ENCODE data around the gene FAM193A. TPM values are rescaled to one million over a fixed set of nuclear protein-coding genes. Genes with fewer than 3 reads are reported as not detected.
A peak's percentile ranks its signal among the peaks of the same experiment; 100 is the strongest.

FAM193A gene
- total and polyA plus RNA-seq, 2 experiments from 2014 or later = 12.0 to 22.9 TPM

DNA sequence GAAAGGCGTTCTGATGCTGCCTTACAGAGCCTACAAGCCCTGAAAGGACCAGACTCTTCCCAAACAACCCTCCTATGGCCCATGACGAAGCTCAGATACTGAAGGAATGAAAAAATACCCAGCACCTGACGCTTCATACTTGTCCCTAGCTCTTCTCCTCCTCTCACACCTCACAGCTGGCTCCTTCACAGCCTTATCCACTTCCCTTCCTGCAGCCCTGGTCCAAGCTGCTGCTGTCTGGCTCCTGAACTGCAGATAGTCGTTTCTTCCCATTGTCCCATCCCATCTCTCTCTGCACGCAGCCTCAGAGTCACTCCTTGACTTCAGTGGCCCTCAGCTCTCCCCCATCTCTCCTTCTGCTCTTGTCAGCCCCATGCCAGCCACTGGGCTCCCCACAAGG is 56.6 kb downstream of the FAM193A start:
- Histone ChIP-seq H3F3A (replicated peaks; ENCODE audit: low read depth) (peaks cover 18% of the 10 kb centered on the region), H3K27ac (ENCODE audit: low read depth) (peak overlapping the region; percentile 93), H3K27me3 (ENCODE audit: insufficient read depth) (no peaks in the 10 kb centered on the region), H3K4me2 (no peak overlapping the region), H2AFZ (no peak overlapping the region), H3K4me1 (ENCODE audit: insufficient read depth) (peaks cover 67% of the 10 kb centered on the region), H3K4me3 (no peak overlapping the region), H4K20me1 (replicated peaks; ENCODE audit: insufficient read depth) (peaks cover 54% of the 10 kb centered on the region), H3K9me2 (ENCODE audit: insufficient read depth) (no peaks in the 10 kb centered on the region), H3K36me3 (ENCODE audit: insufficient read depth) (no peaks in the 10 kb centered on the region), H3K79me2 (replicated peaks; ENCODE audit: insufficient read depth) (peaks cover 88% of the 10 kb centered on the region)
- TF ChIP-seq CREB1 (CRISPR knock-in tag; IDR thresholded peaks at IDR 0.05; ENCODE audit: low read depth) = no peak
- no peak for TF ChIP-seq NANOG (IDR thresholded peaks at IDR 0.05; ENCODE audit: borderline replicate concordance)
- no peak for TF ChIP-seq POLR2AphosphoS5 (IDR thresholded peaks at IDR 0.05; ENCODE audit: low read depth)
- TF ChIP-seq STAT1 (IDR thresholded peaks at IDR 0.05; ENCODE audit: unreplicated experiment) = no peak
- TF ChIP-seq, protein P1, sequence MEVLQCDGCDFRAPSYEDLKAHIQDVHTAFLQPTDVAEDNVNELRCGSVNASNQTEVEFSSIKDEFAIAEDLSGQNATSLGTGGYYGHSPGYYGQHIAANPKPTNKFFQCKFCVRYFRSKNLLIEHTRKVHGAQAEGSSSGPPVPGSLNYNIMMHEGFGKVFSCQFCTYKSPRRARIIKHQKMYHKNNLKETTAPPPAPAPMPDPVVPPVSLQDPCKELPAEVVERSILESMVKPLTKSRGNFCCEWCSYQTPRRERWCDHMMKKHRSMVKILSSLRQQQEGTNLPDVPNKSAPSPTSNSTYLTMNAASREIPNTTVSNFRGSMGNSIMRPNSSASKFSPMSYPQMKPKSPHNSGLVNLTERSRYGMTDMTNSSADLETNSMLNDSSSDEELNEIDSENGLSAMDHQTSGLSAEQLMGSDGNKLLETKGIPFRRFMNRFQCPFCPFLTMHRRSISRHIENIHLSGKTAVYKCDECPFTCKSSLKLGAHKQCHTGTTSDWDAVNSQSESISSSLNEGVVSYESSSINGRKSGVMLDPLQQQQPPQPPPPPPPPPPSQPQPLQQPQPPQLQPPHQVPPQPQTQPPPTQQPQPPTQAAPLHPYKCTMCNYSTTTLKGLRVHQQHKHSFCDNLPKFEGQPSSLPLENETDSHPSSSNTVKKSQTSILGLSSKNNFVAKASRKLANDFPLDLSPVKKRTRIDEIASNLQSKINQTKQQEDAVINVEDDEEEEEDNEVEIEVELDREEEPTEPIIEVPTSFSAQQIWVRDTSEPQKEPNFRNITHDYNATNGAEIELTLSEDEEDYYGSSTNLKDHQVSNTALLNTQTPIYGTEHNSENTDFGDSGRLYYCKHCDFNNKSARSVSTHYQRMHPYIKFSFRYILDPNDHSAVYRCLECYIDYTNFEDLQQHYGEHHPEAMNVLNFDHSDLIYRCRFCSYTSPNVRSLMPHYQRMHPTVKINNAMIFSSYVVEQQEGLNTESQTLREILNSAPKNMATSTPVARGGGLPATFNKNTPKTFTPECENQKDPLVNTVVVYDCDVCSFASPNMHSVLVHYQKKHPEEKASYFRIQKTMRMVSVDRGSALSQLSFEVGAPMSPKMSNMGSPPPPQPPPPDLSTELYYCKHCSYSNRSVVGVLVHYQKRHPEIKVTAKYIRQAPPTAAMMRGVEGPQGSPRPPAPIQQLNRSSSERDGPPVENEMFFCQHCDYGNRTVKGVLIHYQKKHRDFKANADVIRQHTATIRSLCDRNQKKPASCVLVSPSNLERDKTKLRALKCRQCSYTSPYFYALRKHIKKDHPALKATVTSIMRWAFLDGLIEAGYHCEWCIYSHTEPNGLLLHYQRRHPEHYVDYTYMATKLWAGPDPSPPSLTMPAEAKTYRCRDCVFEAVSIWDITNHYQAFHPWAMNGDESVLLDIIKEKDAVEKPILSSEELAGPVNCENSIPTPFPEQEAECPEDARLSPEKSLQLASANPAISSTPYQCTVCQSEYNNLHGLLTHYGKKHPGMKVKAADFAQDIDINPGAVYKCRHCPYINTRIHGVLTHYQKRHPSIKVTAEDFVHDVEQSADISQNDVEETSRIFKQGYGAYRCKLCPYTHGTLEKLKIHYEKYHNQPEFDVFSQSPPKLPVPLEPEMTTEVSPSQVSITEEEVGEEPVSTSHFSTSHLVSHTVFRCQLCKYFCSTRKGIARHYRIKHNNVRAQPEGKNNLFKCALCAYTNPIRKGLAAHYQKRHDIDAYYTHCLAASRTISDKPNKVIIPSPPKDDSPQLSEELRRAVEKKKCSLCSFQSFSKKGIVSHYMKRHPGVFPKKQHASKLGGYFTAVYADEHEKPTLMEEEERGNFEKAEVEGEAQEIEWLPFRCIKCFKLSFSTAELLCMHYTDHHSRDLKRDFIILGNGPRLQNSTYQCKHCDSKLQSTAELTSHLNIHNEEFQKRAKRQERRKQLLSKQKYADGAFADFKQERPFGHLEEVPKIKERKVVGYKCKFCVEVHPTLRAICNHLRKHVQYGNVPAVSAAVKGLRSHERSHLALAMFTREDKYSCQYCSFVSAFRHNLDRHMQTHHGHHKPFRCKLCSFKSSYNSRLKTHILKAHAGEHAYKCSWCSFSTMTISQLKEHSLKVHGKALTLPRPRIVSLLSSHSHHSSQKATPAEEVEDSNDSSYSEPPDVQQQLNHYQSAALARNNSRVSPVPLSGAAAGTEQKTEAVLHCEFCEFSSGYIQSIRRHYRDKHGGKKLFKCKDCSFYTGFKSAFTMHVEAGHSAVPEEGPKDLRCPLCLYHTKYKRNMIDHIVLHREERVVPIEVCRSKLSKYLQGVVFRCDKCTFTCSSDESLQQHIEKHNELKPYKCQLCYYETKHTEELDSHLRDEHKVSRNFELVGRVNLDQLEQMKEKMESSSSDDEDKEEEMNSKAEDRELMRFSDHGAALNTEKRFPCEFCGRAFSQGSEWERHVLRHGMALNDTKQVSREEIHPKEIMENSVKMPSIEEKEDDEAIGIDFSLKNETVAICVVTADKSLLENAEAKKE (CRISPR knock-in tag; IDR thresholded peaks at IDR 0.05) = no peak
- TF ChIP-seq, protein P2, sequence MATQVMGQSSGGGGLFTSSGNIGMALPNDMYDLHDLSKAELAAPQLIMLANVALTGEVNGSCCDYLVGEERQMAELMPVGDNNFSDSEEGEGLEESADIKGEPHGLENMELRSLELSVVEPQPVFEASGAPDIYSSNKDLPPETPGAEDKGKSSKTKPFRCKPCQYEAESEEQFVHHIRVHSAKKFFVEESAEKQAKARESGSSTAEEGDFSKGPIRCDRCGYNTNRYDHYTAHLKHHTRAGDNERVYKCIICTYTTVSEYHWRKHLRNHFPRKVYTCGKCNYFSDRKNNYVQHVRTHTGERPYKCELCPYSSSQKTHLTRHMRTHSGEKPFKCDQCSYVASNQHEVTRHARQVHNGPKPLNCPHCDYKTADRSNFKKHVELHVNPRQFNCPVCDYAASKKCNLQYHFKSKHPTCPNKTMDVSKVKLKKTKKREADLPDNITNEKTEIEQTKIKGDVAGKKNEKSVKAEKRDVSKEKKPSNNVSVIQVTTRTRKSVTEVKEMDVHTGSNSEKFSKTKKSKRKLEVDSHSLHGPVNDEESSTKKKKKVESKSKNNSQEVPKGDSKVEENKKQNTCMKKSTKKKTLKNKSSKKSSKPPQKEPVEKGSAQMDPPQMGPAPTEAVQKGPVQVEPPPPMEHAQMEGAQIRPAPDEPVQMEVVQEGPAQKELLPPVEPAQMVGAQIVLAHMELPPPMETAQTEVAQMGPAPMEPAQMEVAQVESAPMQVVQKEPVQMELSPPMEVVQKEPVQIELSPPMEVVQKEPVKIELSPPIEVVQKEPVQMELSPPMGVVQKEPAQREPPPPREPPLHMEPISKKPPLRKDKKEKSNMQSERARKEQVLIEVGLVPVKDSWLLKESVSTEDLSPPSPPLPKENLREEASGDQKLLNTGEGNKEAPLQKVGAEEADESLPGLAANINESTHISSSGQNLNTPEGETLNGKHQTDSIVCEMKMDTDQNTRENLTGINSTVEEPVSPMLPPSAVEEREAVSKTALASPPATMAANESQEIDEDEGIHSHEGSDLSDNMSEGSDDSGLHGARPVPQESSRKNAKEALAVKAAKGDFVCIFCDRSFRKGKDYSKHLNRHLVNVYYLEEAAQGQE (IDR thresholded peaks at IDR 0.05; ENCODE audit: unreplicated experiment) = no peak
- TF ChIP-seq JUNB (IDR thresholded peaks at IDR 0.05; ENCODE audit: unreplicated experiment) = no peak
- no peak for TF ChIP-seq EZH2 (IDR thresholded peaks at IDR 0.05; ENCODE audit: low read depth, unreplicated experiment)
- no peak for TF ChIP-seq ZNF114 (CRISPR knock-in tag; IDR thresholded peaks at IDR 0.05)
- TF ChIP-seq ZNF331 (CRISPR knock-in tag; IDR thresholded peaks at IDR 0.05; ENCODE audit: low read depth) = no peak
- TF ChIP-seq, protein P3, sequence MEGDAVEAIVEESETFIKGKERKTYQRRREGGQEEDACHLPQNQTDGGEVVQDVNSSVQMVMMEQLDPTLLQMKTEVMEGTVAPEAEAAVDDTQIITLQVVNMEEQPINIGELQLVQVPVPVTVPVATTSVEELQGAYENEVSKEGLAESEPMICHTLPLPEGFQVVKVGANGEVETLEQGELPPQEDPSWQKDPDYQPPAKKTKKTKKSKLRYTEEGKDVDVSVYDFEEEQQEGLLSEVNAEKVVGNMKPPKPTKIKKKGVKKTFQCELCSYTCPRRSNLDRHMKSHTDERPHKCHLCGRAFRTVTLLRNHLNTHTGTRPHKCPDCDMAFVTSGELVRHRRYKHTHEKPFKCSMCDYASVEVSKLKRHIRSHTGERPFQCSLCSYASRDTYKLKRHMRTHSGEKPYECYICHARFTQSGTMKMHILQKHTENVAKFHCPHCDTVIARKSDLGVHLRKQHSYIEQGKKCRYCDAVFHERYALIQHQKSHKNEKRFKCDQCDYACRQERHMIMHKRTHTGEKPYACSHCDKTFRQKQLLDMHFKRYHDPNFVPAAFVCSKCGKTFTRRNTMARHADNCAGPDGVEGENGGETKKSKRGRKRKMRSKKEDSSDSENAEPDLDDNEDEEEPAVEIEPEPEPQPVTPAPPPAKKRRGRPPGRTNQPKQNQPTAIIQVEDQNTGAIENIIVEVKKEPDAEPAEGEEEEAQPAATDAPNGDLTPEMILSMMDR (conservative IDR thresholded peaks at IDR 0.05; ENCODE audit: low read depth in 2 of 2) = no peak
- TF ChIP-seq EZH2phosphoT487 (IDR thresholded peaks at IDR 0.05; ENCODE audit: unreplicated experiment) = no peak
- TF ChIP-seq, protein P4, sequence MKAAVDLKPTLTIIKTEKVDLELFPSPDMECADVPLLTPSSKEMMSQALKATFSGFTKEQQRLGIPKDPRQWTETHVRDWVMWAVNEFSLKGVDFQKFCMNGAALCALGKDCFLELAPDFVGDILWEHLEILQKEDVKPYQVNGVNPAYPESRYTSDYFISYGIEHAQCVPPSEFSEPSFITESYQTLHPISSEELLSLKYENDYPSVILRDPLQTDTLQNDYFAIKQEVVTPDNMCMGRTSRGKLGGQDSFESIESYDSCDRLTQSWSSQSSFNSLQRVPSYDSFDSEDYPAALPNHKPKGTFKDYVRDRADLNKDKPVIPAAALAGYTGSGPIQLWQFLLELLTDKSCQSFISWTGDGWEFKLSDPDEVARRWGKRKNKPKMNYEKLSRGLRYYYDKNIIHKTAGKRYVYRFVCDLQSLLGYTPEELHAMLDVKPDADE (IDR thresholded peaks at IDR 0.05) = no peak
- H3K4me1 Mint-ChIP-seq = peaks cover 59% of the 10 kb centered on the region
- peaks cover 7% of the 10 kb centered on the region for H3K27me3 Mint-ChIP-seq (ENCODE audit: insufficient read depth, low read depth, poor library complexity)
- DNase-seq (ENCODE audit: low spot score) (peak; percentile 17), ATAC-seq (no peak)
- peak overlapping the region; percentile 1; the same call in 1 of the 2 replicates for H3K27ac Mint-ChIP-seq
- no peak overlapping the region; the same call in 2 of the 3 replicates for H3K4me3 Mint-ChIP-seq
- H3K36me3 Mint-ChIP-seq (ENCODE audit: low read depth) = peaks cover 3% of the 10 kb centered on the region; the same call in 1 of the 3 replicates
- H3K9me3 Mint-ChIP-seq = no peaks in the 10 kb centered on the region
